Measurements from ENCODE around the gene TMEM50B.

GRCh38 chr21:33427051-33427450 is 52.7 kb downstream of the TMEM50B start:
- no peak for TF ChIP-seq CTCF (IDR thresholded peaks at IDR 0.05; ENCODE audit: low read length)
- no peak for TF ChIP-seq EZH2 (IDR thresholded peaks at IDR 0.05; ENCODE audit: borderline replicate concordance, low read length)

Measured in OCI-LY1 (cell line).